H1 (cell line): ENCODE measurements around the gene ROR1. TPM values are rescaled to one million over a fixed set of nuclear protein-coding genes. Genes with fewer than 3 reads are reported as not detected.

ENCODE experiments used
- E2F6 ChIP-seq: IDR thresholded peaks from 2 replicates; pipeline ENCODE4 v1.6.1; 2012; ENCODE audit warnings: inconsistent platforms
- KDM4A ChIP-seq: IDR thresholded peaks from one replicate; pipeline ENCODE4 v1.7.1; 2012; ENCODE audit warnings: low read depth, mild to moderate bottlenecking, moderate library complexity, low read length, inconsistent platforms; ENCODE audit not compliant: severe bottlenecking
- NRF1 ChIP-seq: IDR thresholded peaks from 2 replicates; pipeline ENCODE4 v1.6.1; 2011; ENCODE audit warnings: mild to moderate bottlenecking, low read depth, low read length, improper control_type of control experiment
- polyA plus RNA-seq, 7 experiments: library from polyadenylated mRNA; depleted of rRNA in 3 of 7; stranded (reverse) in 5 of 7; unstranded in 2 of 7; fragments of >200 nt in 5 of 7; fragments of 200-250 nt in 2 of 7; gene quantifications; 1 replicate in 5 of 7; 2 replicates in 1 of 7; 4 replicates in 1 of 7; pipeline versions ENCODE4 v1.2.1 to v1.2.3, GENCODE V29; 2011 to 2013; ENCODE audit warnings: missing spikeins in 2 of 7, mixed read lengths in 2 of 7
- total RNA-seq: library from RNA; stranded (reverse); fragmentation: NEBNext Ultra II Directional; extraction: Animal tissue kit (Norgen Biotek cat#: 25700); gene quantifications from 2 replicates; pipeline ENCODE4 v1.2.1, GENCODE V29; 2021
- TF ChIP-seq, protein P1 (sequence below), 3 experiments: IDR thresholded peaks; 1 replicate in 2 of 3; 2 replicates in 1 of 3; pipeline versions ENCODE4 v1.5.1 to v1.6.1; 2011; ENCODE audit warnings: low read length in 3 of 3, mild to moderate bottlenecking in 3 of 3, inconsistent platforms in 2 of 3, low read depth in 1 of 3, moderate library complexity in 1 of 3; ENCODE audit not compliant: insufficient read depth in 1 of 3; ENCODE audit errors: control extremely low read depth in 1 of 3

ROR1 gene
- total and polyA plus RNA-seq, 2 of the 8 experiments (the other 6 are each of a cell fraction or from before 2014, with no cell fraction given) = 33.6 to 73.6 TPM

DNA sequence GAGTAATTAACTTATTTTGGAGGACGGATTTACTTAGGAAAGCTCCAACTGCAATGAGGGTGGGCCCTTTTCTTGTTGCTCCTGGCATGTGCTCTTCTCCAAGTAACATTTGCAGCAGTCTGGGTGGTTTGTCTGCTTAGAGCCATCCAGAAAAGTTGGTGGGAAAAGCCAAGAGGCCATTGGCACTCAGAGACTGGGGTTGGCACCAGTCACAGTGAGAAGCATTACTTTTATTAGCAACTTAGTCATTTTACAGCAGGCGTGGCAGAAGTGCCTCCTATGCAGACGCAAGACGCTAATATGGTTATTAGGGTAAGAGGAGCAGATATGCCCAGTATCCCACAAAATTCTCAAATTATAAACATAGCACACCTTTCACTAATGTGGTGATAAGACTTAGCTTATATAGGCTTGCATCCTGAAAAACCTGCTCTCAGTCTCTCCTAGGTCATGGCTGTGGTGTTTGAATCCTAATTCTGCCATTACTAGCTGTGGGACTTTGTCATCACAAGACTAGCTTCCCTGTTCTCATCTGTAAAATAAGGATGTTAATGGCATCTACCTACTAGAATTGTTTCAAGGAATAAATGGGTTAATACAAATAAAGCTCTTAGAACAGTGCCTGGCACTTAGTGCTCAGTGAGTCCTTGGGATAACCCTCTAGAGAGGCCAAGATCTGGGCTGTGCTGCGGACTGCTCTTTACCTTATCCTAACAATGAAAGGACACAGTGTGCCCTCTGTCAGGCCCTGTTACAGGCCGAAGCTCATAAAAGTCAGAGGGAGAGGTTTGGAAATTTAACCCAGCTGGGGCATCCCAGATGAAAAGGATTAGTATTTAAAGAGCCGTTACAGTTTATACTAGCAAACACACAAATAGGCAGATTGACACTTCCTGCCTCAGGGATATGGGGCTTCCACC, 154.6 kb downstream of the ROR1 start (continued):
- TF ChIP-seq, protein P1, sequence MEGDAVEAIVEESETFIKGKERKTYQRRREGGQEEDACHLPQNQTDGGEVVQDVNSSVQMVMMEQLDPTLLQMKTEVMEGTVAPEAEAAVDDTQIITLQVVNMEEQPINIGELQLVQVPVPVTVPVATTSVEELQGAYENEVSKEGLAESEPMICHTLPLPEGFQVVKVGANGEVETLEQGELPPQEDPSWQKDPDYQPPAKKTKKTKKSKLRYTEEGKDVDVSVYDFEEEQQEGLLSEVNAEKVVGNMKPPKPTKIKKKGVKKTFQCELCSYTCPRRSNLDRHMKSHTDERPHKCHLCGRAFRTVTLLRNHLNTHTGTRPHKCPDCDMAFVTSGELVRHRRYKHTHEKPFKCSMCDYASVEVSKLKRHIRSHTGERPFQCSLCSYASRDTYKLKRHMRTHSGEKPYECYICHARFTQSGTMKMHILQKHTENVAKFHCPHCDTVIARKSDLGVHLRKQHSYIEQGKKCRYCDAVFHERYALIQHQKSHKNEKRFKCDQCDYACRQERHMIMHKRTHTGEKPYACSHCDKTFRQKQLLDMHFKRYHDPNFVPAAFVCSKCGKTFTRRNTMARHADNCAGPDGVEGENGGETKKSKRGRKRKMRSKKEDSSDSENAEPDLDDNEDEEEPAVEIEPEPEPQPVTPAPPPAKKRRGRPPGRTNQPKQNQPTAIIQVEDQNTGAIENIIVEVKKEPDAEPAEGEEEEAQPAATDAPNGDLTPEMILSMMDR (IDR thresholded peaks at IDR 0.05; ENCODE audit: control extremely low read depth in 1 of 3, insufficient read depth in 1 of 3, low read depth in 1 of 3, low read length in 3 of 3) = no peak
- TF ChIP-seq E2F6 (no peak), NRF1 (no peak), KDM4A (no peak)
- TF ChIP-seq, all 59 proteins: peak for 0
